Peyer's patch (tissue), 4 donors: ENCODE data around the gene FAM20C. TPM values are rescaled to one million over a fixed set of nuclear protein-coding genes. Genes with fewer than 3 reads are reported as not detected.
A peak's percentile ranks its signal among the peaks of the same experiment; 100 is the strongest.

Experiments used
- DNase-seq, 3 donors: peaks; one replicate each; pipeline ENCODE4 v3.0.0-alpha.2; 2017 to 2019
- H3K27ac ChIP-seq, 4 donors: fragments of 200-600 bp; sonication (generic); one replicate each; pipeline ENCODE4 v1.5.1; 2016 to 2019
- H3K27me3 ChIP-seq, 2 donors: fragments of 200-600 bp; sonication (generic); one replicate each; pipeline ENCODE4 v1.5.1; 2019
- H3K36me3 ChIP-seq, 3 donors: fragments of 200-600 bp; sonication (generic); one replicate each; pipeline ENCODE4 v1.5.1; 2016 to 2019
- H3K4me1 ChIP-seq, 4 donors: fragments of 200-600 bp; sonication (generic); one replicate each; pipeline ENCODE4 v1.5.1; 2016 to 2019
- H3K4me3 ChIP-seq, 4 donors: fragments of 200-600 bp; sonication (generic); 1 replicate in 3 of 4; 2 replicates in 1 of 4; pipeline ENCODE4 v1.5.1; 2016 to 2019; ENCODE audit warnings: mild to moderate bottlenecking in 1 of 4
- H3K9me3 ChIP-seq, 4 donors: fragments of 200-600 bp; sonication (generic); one replicate each; pipeline ENCODE4 v1.5.1; 2016 to 2019; ENCODE audit warnings: mild to moderate bottlenecking in 1 of 4
- CTCF ChIP-seq, 6 experiments: fragments of 450-650 bp in 4 of 6; fragments of 200-600 bp in 2 of 6; sonication (generic) in 1 of 6; IDR thresholded peaks; one replicate each; pipeline ENCODE4 v1.5.1; 2017 to 2019; ENCODE audit warnings: antibody characterized with exemption in 6 of 6, mild to moderate bottlenecking in 3 of 6, moderate library complexity in 1 of 6
- POLR2A ChIP-seq, 2 donors: fragments of 450-650 bp; IDR thresholded peaks; one replicate each; pipeline ENCODE4 v1.5.1; 2017; ENCODE audit warnings: antibody characterized with exemption in 2 of 2, mild to moderate bottlenecking in 2 of 2, moderate library complexity in 2 of 2
- total RNA-seq, 4 donors: library from RNA; depleted of rRNA; stranded (reverse); fragments of >200 nt; gene quantifications; one replicate each; pipeline ENCODE4 v1.1.0, GENCODE V29; 2016

The FAM20C gene
- total RNA-seq, 4 donors from 2014 or later = 46.4 to 66.0 (median 53.8) TPM

GRCh38 chr7:148543-148931 is 43.8 kb upstream of the FAM20C start:
- peak overlapping the region; percentile 43 to 54 (median 50) for H3K4me3 ChIP-seq
- H3K27ac ChIP-seq = peak overlapping the region; percentile 86 to 95 (median 92)

GRCh38 chr7:148932-149790 is 43.2 kb upstream of the FAM20C start:
- peak in 2 of 6 experiments; percentile 5 to 14 for TF ChIP-seq CTCF (IDR thresholded peaks at IDR 0.05)
- peak; percentile 78 to 85 for TF ChIP-seq POLR2A (IDR thresholded peaks at IDR 0.05)
- Histone ChIP-seq H3K4me3 (peak overlapping the region; percentile 43 to 54 (median 50)), H3K27me3 (no peaks in the 10 kb centered on the region), H3K27ac (peak overlapping the region; percentile 86 to 95 (median 92)), H3K9me3 (no peaks in the 10 kb centered on the region), H3K4me1 (peaks cover 5 to 12% (median 8%) of the 10 kb centered on the region in 4 donors), H3K36me3 (no peaks in the 10 kb centered on the region)
- peak; percentile 91 to 98 (median 98) for DNase-seq

More at GRCh38 chr7:148543-148931, 43.8 kb upstream of the FAM20C start:
- no peak for DNase-seq
- Histone ChIP-seq H3K27me3 (no peaks in the 10 kb centered on the region), H3K36me3 (no peaks in the 10 kb centered on the region), H3K9me3 (no peaks in the 10 kb centered on the region), H3K4me1 (peaks cover 5 to 12% (median 8%) of the 10 kb centered on the region in 4 donors)
- no peak for TF ChIP-seq CTCF (IDR thresholded peaks at IDR 0.05)
- TF ChIP-seq POLR2A (IDR thresholded peaks at IDR 0.05) = no peak

- Histone ChIP-seq H3K27me3 (no peaks in the 10 kb centered on the region), H3K4me3 (peak overlapping the region; percentile 43 to 54 (median 50)), H3K9me3 (no peaks in the 10 kb centered on the region), H3K4me1 (peaks cover 5 to 17% (median 8%) of the 10 kb centered on the region in 4 donors), H3K27ac (peak overlapping the region; percentile 86 to 95 (median 92)), H3K36me3 (no peaks in the 10 kb centered on the region)
- TF ChIP-seq POLR2A (IDR thresholded peaks at IDR 0.05) (peak; percentile 10 to 32), CTCF (IDR thresholded peaks at IDR 0.05) (peak in 3 of 6 experiments; percentile 24 to 34 (median 27))
- DNase-seq = peak in 2 of 3 donors; percentile 87 to 88
Measured at GRCh38 chr7:149791-150636, 42.4 kb upstream of the FAM20C start.

GRCh38 chr7:150811-151221 is 41.6 kb upstream of the FAM20C start:
- peaks cover 5 to 23% (median 8%) of the 10 kb centered on the region in 4 donors for H3K4me1 ChIP-seq
- peak in 1 of 3 donors; percentile 48 for DNase-seq
- H3K4me3 ChIP-seq = peak overlapping the region in 1 of 4 donors; percentile 49
- TF ChIP-seq CTCF (IDR thresholded peaks at IDR 0.05) = no peak
- TF ChIP-seq POLR2A (IDR thresholded peaks at IDR 0.05) = no peak
- H3K27ac ChIP-seq = peak overlapping the region in 3 of 4 donors; percentile 86 to 93 (median 91)
- no peaks in the 10 kb centered on the region for H3K27me3 ChIP-seq
- no peaks in the 10 kb centered on the region for H3K36me3 ChIP-seq
- H3K9me3 ChIP-seq = no peaks in the 10 kb centered on the region

- Histone ChIP-seq H3K36me3 (no peaks in the 10 kb centered on the region), H3K4me1 (peaks cover 5 to 23% (median 8%) of the 10 kb centered on the region in 4 donors), H3K27ac (no peak overlapping the region), H3K27me3 (no peaks in the 10 kb centered on the region), H3K9me3 (no peaks in the 10 kb centered on the region), H3K4me3 (no peak overlapping the region)
- no peak for TF ChIP-seq POLR2A (IDR thresholded peaks at IDR 0.05)
- TF ChIP-seq CTCF (IDR thresholded peaks at IDR 0.05) = no peak
- DNase-seq = peak in 1 of 3 donors; percentile 15
Measured at GRCh38 chr7:151346-152050, 40.9 kb upstream of the FAM20C start.
